ENCODE results near the gene ACRBP. TPM values are rescaled to one million over a fixed set of nuclear protein-coding genes. Genes with fewer than 3 reads are reported as not detected.

Gene ACRBP
- polyA plus RNA-seq, 1 donor from 2014 or later, result 1.6 TPM

GRCh38 chr12:6676962-6677361, 29.7 kb upstream of the ACRBP start:
- TF ChIP-seq EZH2 (IDR thresholded peaks at IDR 0.05; ENCODE audit: borderline replicate concordance, insufficient read depth, low read length, poor library complexity, severe bottlenecking), result no peak
- TF ChIP-seq MXI1 (conservative IDR thresholded peaks at IDR 0.05; ENCODE audit: poor library complexity, severe bottlenecking), result no peak
- no peak for TF ChIP-seq CTCF (IDR thresholded peaks at IDR 0.05; ENCODE audit: poor library complexity, severe bottlenecking)
- TF ChIP-seq TAF1 (IDR thresholded peaks at IDR 0.05; ENCODE audit: low read depth), result no peak
- no peak for TF ChIP-seq EP300 (conservative IDR thresholded peaks at IDR 0.05; ENCODE audit: poor library complexity, severe bottlenecking)
- no peaks in the 10 kb centered on the region for H3K9me2 ChIP-seq (ENCODE audit: insufficient read depth, low read length)
- H3K79me2 ChIP-seq (replicated peaks; ENCODE audit: insufficient read depth, low read length), result peaks cover 13% of the 10 kb centered on the region
- H3K27me3 ChIP-seq (ENCODE audit: insufficient read depth, low read depth, low read length), result no peaks in the 10 kb centered on the region
- no peaks in the 10 kb centered on the region for H3K36me3 ChIP-seq (ENCODE audit: insufficient read depth, low read length)
- no peak overlapping the region for H2AFZ ChIP-seq (ENCODE audit: low read depth, low read length)
- H3F3A ChIP-seq (ENCODE audit: insufficient read depth, low read length, poor library complexity, severe bottlenecking), result no peaks in the 10 kb centered on the region
- no peak overlapping the region for H3K4me3 ChIP-seq (ENCODE audit: low read length)
- no peaks in the 10 kb centered on the region for H4K20me1 ChIP-seq (ENCODE audit: insufficient read depth)
- H3K4me2 ChIP-seq (ENCODE audit: low read length), result no peak overlapping the region
- H3K9me3 ChIP-seq (ENCODE audit: low read length), result no peaks in the 10 kb centered on the region
- no peak overlapping the region for H3K27ac ChIP-seq (ENCODE audit: low read length)
- no peak overlapping the region for H3K9ac ChIP-seq (ENCODE audit: low read length)

GRCh38 chr12:6672143-6672542, 24.9 kb upstream of the ACRBP start:
- no peaks in the 10 kb centered on the region for H3K79me2 ChIP-seq (replicated peaks; ENCODE audit: insufficient read depth, low read length)
- TF ChIP-seq MXI1 (conservative IDR thresholded peaks at IDR 0.05; ENCODE audit: poor library complexity, severe bottlenecking) (no peak), SMC3 (conservative IDR thresholded peaks at IDR 0.05; ENCODE audit: poor library complexity) (no peak), CTCF (IDR thresholded peaks at IDR 0.05; ENCODE audit: poor library complexity, severe bottlenecking) (no peak), RAD21 (conservative IDR thresholded peaks at IDR 0.05) (no peak), EP300 (conservative IDR thresholded peaks at IDR 0.05; ENCODE audit: poor library complexity, severe bottlenecking) (no peak), REST (IDR thresholded peaks at IDR 0.05; ENCODE audit: borderline replicate concordance) (no peak), EZH2 (IDR thresholded peaks at IDR 0.05; ENCODE audit: borderline replicate concordance, insufficient read depth, low read length, poor library complexity, severe bottlenecking) (no peak), TAF1 (IDR thresholded peaks at IDR 0.05; ENCODE audit: low read depth) (no peak), POLR2AphosphoS5 (IDR thresholded peaks at IDR 0.05) (no peak)
- no peak overlapping the region for H3K4me3 ChIP-seq (ENCODE audit: low read length)
- H4K20me1 ChIP-seq (ENCODE audit: insufficient read depth), result no peaks in the 10 kb centered on the region
- H3K9me2 ChIP-seq (ENCODE audit: insufficient read depth, low read length), result no peaks in the 10 kb centered on the region
- no peak overlapping the region for H3K4me2 ChIP-seq (ENCODE audit: low read length)
- no peaks in the 10 kb centered on the region for H3F3A ChIP-seq (ENCODE audit: insufficient read depth, low read length, poor library complexity, severe bottlenecking)
- H3K27ac ChIP-seq (ENCODE audit: low read length), result no peak overlapping the region
- no peak overlapping the region for H2AFZ ChIP-seq (ENCODE audit: low read depth, low read length)
- H3K36me3 ChIP-seq (ENCODE audit: insufficient read depth, low read length), result peaks cover 9% of the 10 kb centered on the region
- no peak overlapping the region for H3K9ac ChIP-seq (ENCODE audit: low read length)
- no peaks in the 10 kb centered on the region for H3K27me3 ChIP-seq (ENCODE audit: insufficient read depth, low read depth, low read length)
- no peaks in the 10 kb centered on the region for H3K9me3 ChIP-seq (ENCODE audit: low read length)

Data from neural cell (in vitro differentiated cells).